Mesendoderm (in vitro differentiated cells): ENCODE data around the gene DENND1A.

Experiments used
- DNase-seq: peaks from one replicate; pipeline ENCODE4 v3.0.0; 2013
- H2AK5ac ChIP-seq: 2 replicates; pipeline ENCODE4 v1.6.1; 2013; ENCODE audit warnings: low read length, inconsistent platforms
- H2BK120ac ChIP-seq: 2 replicates; pipeline ENCODE4 v1.6.1; 2013; ENCODE audit warnings: low read depth, mild to moderate bottlenecking, low read length, moderate library complexity, mixed read lengths
- H2BK15ac ChIP-seq: replicated peaks from 2 replicates; pipeline ENCODE4 v1.6.1; 2013; ENCODE audit warnings: low read depth, mild to moderate bottlenecking, moderate library complexity
- H2BK5ac ChIP-seq: 2 replicates; pipeline ENCODE4 v1.6.1; 2013; ENCODE audit warnings: low read length, inconsistent platforms
- H3K18ac ChIP-seq: 2 replicates; pipeline ENCODE4 v1.6.1; 2013; ENCODE audit warnings: mild to moderate bottlenecking, low read length, mixed read lengths
- H3K23ac ChIP-seq: one replicate; pipeline ENCODE4 v1.6.1; 2013; ENCODE audit warnings: low read length
- H3K27ac ChIP-seq: 2 replicates; pipeline ENCODE4 v1.5.1; 2013; ENCODE audit warnings: low read depth, mild to moderate bottlenecking, inconsistent platforms, low read length, moderate library complexity
- H3K27me3 ChIP-seq: 2 replicates; pipeline ENCODE4 v1.6.1; 2013; ENCODE audit warnings: low read length, control low read depth, mild to moderate bottlenecking, inconsistent platforms; ENCODE audit not compliant: insufficient read depth, poor library complexity
- H3K36me3 ChIP-seq: 2 replicates; pipeline ENCODE4 v1.6.1; 2013; ENCODE audit warnings: low read length, inconsistent platforms; ENCODE audit not compliant: control insufficient read depth, insufficient read depth
- H3K4ac ChIP-seq: one replicate; pipeline ENCODE4 v1.6.1; 2013; ENCODE audit warnings: low read depth, mild to moderate bottlenecking, low read length, moderate library complexity
- H3K4me1 ChIP-seq: 2 replicates; pipeline ENCODE4 v1.6.1; 2013; ENCODE audit warnings: low read depth, low read length, inconsistent platforms; ENCODE audit not compliant: control insufficient read depth
- H3K4me2 ChIP-seq: 2 replicates; pipeline ENCODE4 v1.6.1; 2013; ENCODE audit warnings: low read length
- H3K4me3 ChIP-seq: 2 replicates; pipeline ENCODE4 v1.5.1; 2013; ENCODE audit warnings: mild to moderate bottlenecking, low read length
- H3K56ac ChIP-seq: one replicate; pipeline ENCODE4 v1.6.1; 2013; ENCODE audit warnings: low read length
- H3K79me1 ChIP-seq: 2 replicates; pipeline ENCODE4 v1.6.1; 2013; ENCODE audit warnings: low read length, inconsistent platforms
- H3K79me2 ChIP-seq: 2 replicates; pipeline ENCODE4 v1.6.1; 2013; ENCODE audit warnings: mild to moderate bottlenecking, low read length; ENCODE audit not compliant: control insufficient read depth, insufficient read depth
- H3K9ac ChIP-seq: 2 replicates; pipeline ENCODE4 v1.6.1; 2013; ENCODE audit warnings: low read length, inconsistent platforms
- H4K5ac ChIP-seq: one replicate; pipeline ENCODE4 v1.6.1; 2013; ENCODE audit warnings: low read length
- H4K8ac ChIP-seq: one replicate; pipeline ENCODE4 v1.6.1; 2013; ENCODE audit warnings: low read depth, mild to moderate bottlenecking, control low read depth, low read length, moderate library complexity
- WGBS: extraction: QIAGEN DNeasy Blood & Tissue Kit; methylation state at CpG from one replicate; pipeline ENCODE4 v1.1.7; 2013; ENCODE audit warnings: low lambda C conversion rate, missing lambda C conversion rate; ENCODE audit not compliant: insufficient coverage; ENCODE audit errors: extremely low coverage; 5-methylcytosine and 5-hydroxymethylcytosine counted together

Gene DENND1A

DNA sequence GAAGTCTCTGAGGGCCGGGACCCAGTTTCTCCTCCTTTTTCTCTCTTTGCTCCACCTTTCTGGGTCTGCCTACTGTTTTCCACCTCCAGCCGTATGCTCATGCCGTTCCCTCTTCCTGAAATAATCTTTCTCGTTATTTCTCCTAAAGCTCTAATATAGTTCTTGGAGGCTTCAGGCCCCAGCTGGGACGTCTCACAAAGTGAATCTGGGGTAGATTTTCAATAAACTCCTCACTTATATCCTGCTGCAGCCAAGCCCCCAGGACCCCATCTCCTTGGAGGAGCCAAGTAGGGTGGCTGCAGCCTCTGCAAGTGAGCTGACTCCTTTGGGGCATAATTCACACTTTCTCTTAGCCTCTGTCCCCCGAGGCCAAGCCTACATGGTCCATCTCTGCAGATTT, 588.1 kb downstream of the DENND1A start:
- H3K4me1 ChIP-seq, result peaks cover 2% of the 10 kb centered on the region
- no peak overlapping the region for H3K9ac ChIP-seq
- no peak overlapping the region for H4K8ac ChIP-seq
- no peak overlapping the region for H2AK5ac ChIP-seq
- no peaks in the 10 kb centered on the region for H3K27me3 ChIP-seq
- H3K18ac ChIP-seq, result no peak overlapping the region
- H2BK15ac ChIP-seq, result no peak overlapping the region
- H2BK5ac ChIP-seq, result no peak overlapping the region
- H3K4me2 ChIP-seq, result no peak overlapping the region
- no peaks in the 10 kb centered on the region for H3K79me1 ChIP-seq
- no CpG with 5 or more reads among the region's 6 CpGs for WGBS
- H3K4me3 ChIP-seq, result no peak overlapping the region
- H3K27ac ChIP-seq, result no peak overlapping the region
- no peak overlapping the region for H3K4ac ChIP-seq
- H3K79me2 ChIP-seq, result no peaks in the 10 kb centered on the region
- no peak overlapping the region for H4K5ac ChIP-seq
- no peak overlapping the region for H3K56ac ChIP-seq
- no peak for DNase-seq
- no peaks in the 10 kb centered on the region for H3K36me3 ChIP-seq
- H2BK120ac ChIP-seq, result no peak overlapping the region
- H3K23ac ChIP-seq, result no peak overlapping the region

DNA sequence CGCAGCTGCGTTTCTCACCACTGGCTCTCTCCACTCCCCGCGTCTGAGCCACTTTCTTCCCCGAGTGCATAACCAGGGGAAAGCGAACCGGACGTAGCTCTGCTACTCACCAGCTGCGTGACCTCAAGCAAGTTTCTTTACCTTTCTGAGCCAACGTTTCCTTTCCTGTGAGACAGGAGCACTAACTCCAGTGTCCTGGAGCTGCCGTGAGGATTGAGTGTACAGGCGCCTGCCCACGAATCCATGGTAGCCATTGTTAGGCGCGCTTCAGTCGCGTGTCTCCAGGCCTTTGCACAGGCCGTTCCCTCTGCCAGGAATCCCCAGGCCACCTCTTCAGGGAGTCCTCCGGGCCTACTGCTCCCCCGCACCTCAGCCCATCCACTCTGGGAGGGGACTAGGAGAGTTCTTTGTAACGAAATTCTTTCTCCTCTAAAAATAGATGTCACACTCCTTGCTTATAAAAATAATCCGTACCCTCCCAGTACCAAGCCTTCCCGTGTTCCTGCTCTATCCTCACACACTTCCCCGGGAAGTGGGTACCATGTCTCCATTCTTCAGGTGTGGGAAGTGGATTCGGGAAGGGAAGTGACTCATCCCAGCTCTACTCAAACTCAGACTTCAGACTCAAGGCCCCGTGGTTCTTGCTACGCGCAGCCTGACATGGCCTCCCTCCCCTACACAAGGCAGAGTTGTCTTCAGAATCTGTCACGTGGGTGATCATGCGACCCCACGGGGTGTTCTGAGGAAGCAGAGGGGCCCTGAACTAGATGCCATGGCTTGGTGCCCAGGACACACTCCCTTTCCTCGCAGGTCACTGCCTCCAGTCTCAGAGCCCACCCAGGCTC, 590.0 kb downstream of the DENND1A start:
- H2BK120ac ChIP-seq, result no peak overlapping the region
- H3K23ac ChIP-seq, result no peak overlapping the region
- no peak overlapping the region for H4K5ac ChIP-seq
- H2AK5ac ChIP-seq, result no peak overlapping the region
- H3K4me3 ChIP-seq, result no peak overlapping the region
- H3K4me2 ChIP-seq, result no peak overlapping the region
- H3K27me3 ChIP-seq, result no peaks in the 10 kb centered on the region
- WGBS, result no CpG with 5 or more reads among the region's 32 CpGs
- peaks cover 2% of the 10 kb centered on the region for H3K4me1 ChIP-seq
- H3K79me2 ChIP-seq, result no peaks in the 10 kb centered on the region
- peak; percentile 54 for DNase-seq
- peak overlapping the region; percentile 12 for H3K9ac ChIP-seq
- no peak overlapping the region for H4K8ac ChIP-seq
- no peaks in the 10 kb centered on the region for H3K36me3 ChIP-seq
- no peak overlapping the region for H3K4ac ChIP-seq
- no peak overlapping the region for H3K27ac ChIP-seq
- no peaks in the 10 kb centered on the region for H3K79me1 ChIP-seq
- H2BK15ac ChIP-seq, result no peak overlapping the region
- H2BK5ac ChIP-seq, result no peak overlapping the region
- H3K56ac ChIP-seq, result peak overlapping the region; percentile 58
- H3K18ac ChIP-seq, result no peak overlapping the region

DNA sequence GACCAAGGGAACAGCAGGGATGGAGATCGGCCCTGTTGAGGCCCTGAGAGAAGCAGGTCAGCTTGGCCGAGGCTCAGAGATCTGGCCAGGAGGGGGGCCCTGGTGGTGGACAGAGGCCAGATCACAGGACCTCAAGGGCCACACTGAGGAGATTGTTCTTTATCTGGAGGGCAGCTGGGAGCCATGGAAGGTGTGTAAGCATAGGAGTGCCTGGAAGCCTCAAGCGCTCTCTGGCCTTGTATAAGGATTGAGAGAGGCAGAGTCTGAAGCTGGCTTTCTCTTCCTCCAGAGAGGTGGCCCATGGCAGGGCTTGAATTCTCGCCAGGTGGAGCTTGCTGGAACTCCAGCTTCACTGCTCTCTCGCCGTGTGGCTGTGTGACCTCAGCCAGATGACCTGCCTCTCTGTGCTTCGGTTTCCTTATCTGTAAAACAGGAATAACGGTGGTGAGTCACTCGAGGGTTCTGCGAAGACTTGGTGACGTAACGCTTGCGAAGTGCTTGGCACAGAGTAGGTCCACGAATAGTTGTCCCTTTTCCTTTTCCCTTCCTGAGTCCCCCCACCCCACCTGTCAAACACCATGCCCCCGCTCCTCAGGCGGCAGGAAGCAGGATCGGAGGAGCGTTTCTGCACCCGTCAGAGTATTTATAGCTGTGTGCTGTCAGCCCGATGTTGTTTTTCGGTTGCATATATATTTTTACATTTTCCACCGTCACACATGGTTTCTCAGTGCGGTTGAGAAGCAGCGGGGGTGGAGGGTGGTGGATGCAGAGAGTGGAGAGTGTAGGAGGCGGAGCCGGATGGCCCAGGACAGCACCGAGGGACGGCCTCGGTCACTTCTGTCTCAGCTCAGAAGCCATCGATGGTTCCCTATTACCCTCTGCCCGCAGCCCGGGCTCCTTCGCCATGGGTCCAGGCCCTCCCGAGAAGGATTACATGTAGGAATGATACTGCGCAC, 590.9 kb downstream of the DENND1A start:
- no peak overlapping the region for H4K8ac ChIP-seq
- DNase-seq, result peak; percentile 46
- H2BK15ac ChIP-seq, result no peak overlapping the region

DNA sequence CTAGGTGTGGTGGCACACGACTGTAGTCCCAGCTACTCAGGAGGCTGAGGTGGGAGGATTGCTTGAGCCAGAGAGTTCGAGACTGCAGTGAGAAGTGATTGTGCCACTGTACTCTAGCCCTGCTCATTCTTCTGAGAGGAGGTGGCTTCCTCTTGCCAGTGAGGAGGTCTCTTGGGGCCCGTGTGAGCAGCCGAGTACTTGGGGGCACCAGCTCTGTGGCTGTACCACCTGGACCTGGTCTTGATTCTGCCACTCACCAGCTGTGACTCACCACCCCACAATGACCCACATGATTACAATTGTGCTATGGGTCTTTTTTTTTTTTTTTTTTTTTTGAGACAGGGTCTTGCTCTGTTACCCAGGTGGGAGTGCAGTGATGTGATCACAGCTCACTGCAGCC, 592.0 kb downstream of the DENND1A start:
- Histone ChIP-seq H3K4me3 (no peak overlapping the region), H3K79me2 (no peaks in the 10 kb centered on the region), H3K79me1 (no peaks in the 10 kb centered on the region), H3K56ac (no peak overlapping the region), H3K27ac (no peak overlapping the region), H2BK5ac (no peak overlapping the region), H3K4me1 (peaks cover 2% of the 10 kb centered on the region), H3K18ac (no peak overlapping the region), H2BK120ac (no peak overlapping the region), H4K5ac (no peak overlapping the region), H3K4me2 (no peak overlapping the region), H3K4ac (no peak overlapping the region), H3K23ac (no peak overlapping the region), H4K8ac (no peak overlapping the region), H2BK15ac (no peak overlapping the region), H3K36me3 (no peaks in the 10 kb centered on the region), H2AK5ac (no peak overlapping the region), H3K27me3 (no peaks in the 10 kb centered on the region), H3K9ac (no peak overlapping the region)
- no CpG with 5 or more reads among the region's 4 CpGs for WGBS
- DNase-seq, result no peak

More for the DNA sequence above, 590.9 kb downstream of the DENND1A start:
- H2BK120ac ChIP-seq, result no peak overlapping the region
- no peaks in the 10 kb centered on the region for H3K27me3 ChIP-seq
- no CpG with 5 or more reads among the region's 35 CpGs for whole genome bisulfite sequencing
- H3K56ac ChIP-seq, result peak overlapping the region; percentile 58
- no peak overlapping the region for H3K18ac ChIP-seq
- H3K23ac ChIP-seq, result no peak overlapping the region
- H3K79me1 ChIP-seq, result no peaks in the 10 kb centered on the region
- H3K9ac ChIP-seq, result no peak overlapping the region
- no peak overlapping the region for H3K4me3 ChIP-seq
- no peak overlapping the region for H3K27ac ChIP-seq
- no peaks in the 10 kb centered on the region for H3K79me2 ChIP-seq
- no peaks in the 10 kb centered on the region for H3K36me3 ChIP-seq
- peaks cover 2% of the 10 kb centered on the region for H3K4me1 ChIP-seq
- H3K4me2 ChIP-seq, result no peak overlapping the region
- no peak overlapping the region for H4K5ac ChIP-seq
- H2BK5ac ChIP-seq, result no peak overlapping the region
- no peak overlapping the region for H3K4ac ChIP-seq
- no peak overlapping the region for H2AK5ac ChIP-seq

DNA sequence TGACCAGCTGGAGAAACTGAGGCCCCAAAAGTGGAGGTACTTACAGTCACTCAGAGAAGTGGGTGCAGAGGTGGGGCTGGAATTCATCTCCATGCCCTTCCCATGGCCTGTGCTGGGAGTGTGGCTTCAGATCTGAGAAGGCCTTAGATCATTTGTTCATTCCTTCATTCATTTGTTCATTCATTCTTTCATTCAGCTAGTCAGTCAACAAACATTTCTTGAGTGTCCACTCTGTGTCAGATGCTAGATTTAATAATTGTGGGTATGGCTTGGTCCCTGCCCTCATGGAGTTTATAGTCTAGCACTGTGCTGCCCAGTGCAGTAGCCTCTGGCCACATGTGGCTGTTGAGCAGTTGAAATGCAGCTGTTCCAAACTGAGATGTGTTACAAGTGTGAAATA, 593.0 kb downstream of the DENND1A start:
- no peak overlapping the region for H3K23ac ChIP-seq
- peaks cover 2% of the 10 kb centered on the region for H3K4me1 ChIP-seq
- no peaks in the 10 kb centered on the region for H3K79me1 ChIP-seq
- H3K56ac ChIP-seq, result no peak overlapping the region
- no peak overlapping the region for H2BK120ac ChIP-seq
- H3K18ac ChIP-seq, result no peak overlapping the region
- no peaks in the 10 kb centered on the region for H3K79me2 ChIP-seq
- H3K27me3 ChIP-seq, result no peaks in the 10 kb centered on the region
- no peak overlapping the region for H2BK5ac ChIP-seq
- H3K36me3 ChIP-seq, result no peaks in the 10 kb centered on the region
- no peak overlapping the region for H3K9ac ChIP-seq
- no peak for DNase-seq
- no peak overlapping the region for H2BK15ac ChIP-seq
- no peak overlapping the region for H4K5ac ChIP-seq
- H2AK5ac ChIP-seq, result no peak overlapping the region
- no peak overlapping the region for H3K4me2 ChIP-seq
- H3K27ac ChIP-seq, result no peak overlapping the region
- no peak overlapping the region for H3K4ac ChIP-seq
- H3K4me3 ChIP-seq, result no peak overlapping the region
- no peak overlapping the region for H4K8ac ChIP-seq
